ENCODE data around the gene SLFN12L.
"Not testable (repeated sequence)": the region's sequence is repeated elsewhere in the genome, so short reads cannot be mapped to it uniquely, and the experiment has no call there.

Gene SLFN12L

DNA sequence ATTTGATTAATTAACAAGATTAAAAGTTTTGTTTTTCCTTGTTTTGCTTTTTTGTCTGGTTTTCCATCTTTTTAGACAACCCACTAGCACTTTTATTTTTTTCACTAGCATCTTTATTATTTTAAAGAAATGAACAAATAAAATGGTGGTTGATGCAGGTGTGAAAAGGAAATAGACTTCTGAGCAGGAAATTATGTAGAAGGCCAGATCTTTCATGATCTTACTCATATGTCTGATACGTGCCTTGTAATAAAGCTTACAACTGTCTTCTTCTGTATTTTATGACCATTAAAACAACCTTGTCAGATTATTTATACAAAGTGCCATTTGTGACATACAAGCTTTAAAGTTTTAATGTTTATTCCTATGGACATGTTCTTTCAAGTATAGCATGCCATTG, 6.3 kb downstream of the SLFN12L start:
- no peak overlapping the region for H3K4me3 ChIP-seq (ENCODE audit: low read depth, low read length)
- TF ChIP-seq, protein P1, sequence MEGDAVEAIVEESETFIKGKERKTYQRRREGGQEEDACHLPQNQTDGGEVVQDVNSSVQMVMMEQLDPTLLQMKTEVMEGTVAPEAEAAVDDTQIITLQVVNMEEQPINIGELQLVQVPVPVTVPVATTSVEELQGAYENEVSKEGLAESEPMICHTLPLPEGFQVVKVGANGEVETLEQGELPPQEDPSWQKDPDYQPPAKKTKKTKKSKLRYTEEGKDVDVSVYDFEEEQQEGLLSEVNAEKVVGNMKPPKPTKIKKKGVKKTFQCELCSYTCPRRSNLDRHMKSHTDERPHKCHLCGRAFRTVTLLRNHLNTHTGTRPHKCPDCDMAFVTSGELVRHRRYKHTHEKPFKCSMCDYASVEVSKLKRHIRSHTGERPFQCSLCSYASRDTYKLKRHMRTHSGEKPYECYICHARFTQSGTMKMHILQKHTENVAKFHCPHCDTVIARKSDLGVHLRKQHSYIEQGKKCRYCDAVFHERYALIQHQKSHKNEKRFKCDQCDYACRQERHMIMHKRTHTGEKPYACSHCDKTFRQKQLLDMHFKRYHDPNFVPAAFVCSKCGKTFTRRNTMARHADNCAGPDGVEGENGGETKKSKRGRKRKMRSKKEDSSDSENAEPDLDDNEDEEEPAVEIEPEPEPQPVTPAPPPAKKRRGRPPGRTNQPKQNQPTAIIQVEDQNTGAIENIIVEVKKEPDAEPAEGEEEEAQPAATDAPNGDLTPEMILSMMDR (IDR thresholded peaks at IDR 0.05; ENCODE audit: low read depth, low read length) = no peak

DNA sequence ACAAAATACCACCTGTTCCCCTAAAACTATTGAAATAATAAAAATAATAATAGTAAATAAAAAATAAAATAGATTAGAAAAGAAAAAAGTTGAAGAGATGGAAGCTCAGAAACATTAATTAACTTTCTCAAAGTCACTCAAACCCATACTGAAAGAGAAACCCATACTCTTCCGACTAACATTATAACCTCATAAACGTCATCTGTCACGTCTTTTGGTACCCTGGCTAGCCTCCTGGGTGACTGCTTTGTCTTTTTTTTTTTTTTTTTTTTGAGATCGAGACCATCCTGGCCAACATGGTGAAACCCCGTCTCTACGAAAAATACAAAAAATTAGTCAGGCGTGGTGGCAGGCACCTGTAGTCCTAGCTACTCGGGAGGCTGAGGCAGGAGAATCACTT, 7.6 kb downstream of the SLFN12L start:
- H3K4me3 ChIP-seq (ENCODE audit: low read depth, low read length) = no peak overlapping the region
- TF ChIP-seq, protein P1 (IDR thresholded peaks at IDR 0.05; ENCODE audit: low read depth, low read length) = no peak

DNA sequence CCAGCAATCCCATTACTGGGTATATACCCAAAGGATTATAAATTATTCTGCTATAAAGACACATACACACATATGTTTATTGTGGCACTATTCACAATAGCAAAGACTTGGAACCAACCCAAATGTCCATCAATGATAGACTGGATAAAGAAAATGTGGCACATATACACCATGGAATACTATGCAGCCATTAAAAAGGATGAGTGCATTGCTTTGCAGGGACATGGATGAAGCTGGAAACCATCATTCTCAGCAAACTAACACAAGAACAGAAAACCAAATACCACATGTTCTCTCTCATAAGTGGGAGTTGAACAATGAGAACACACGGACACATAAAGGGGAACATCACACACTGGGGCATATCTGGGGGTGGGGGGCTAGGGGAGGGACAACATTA, 8.2 kb downstream of the SLFN12L start:
- H3K4me3 ChIP-seq (ENCODE audit: low read depth, low read length) = not testable (repeated sequence)

DNA sequence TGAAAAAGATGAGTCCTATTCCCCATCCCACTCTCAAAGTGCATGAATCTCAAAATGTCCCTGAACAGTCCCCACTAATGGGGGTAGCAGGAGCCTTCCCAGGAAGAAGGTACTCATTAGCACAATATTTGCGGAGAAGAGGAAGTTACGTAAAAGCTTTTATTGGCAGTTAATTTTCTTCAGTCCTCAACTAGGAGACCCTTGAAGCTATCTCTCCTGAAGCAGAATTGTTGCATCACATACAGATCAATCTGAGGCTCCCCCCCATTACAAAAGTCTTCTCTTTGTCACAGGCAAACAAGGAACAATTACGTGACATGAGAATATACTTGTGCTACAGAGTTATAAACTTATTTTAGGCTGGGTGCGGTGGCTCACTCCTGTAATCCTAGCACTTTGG, 14.2 kb downstream of the SLFN12L start:
- H3K4me3 ChIP-seq (ENCODE audit: low read depth, low read length) = no peak overlapping the region

DNA sequence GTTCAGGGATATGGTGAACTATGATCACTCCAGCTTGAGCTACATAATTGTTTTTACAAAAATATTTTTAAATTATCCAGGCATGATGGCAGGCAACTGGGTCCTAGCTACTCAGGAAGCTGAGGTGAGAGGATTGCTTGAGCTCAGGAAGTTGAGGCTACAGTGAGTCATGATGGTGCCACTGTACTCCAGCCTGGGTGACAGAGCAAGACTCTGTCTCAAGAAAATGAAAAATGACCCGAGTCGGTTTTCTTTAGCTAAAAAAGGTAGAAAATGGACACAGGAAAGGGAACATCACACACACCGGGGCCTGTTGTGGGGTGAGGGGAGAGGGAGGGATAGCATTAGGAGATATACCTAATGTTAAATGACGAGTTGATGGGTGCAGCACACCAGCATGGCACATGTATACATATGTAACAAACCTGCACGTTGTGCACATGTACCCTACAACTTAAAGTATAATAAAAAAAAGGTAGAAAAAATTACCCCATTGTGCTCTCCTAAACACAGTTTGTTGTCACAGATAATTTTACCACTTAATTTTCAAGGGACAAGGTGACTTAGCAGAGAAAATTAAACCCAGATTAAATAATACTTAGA, 15.7 kb downstream of the SLFN12L start:
- not testable (repeated sequence) for H3K4me3 ChIP-seq (ENCODE audit: low read depth, low read length)

More for the DNA sequence above, 14.2 kb downstream of the SLFN12L start:
- TF ChIP-seq, protein P1 (IDR thresholded peaks at IDR 0.05; ENCODE audit: low read depth, low read length) = no peak

- H3K4me3 ChIP-seq (ENCODE audit: low read depth, low read length) = no peak overlapping the region
- TF ChIP-seq, protein P1 (IDR thresholded peaks at IDR 0.05; ENCODE audit: low read depth, low read length) = no peak
Observed at GRCh38 chr17:35521150-35521549, 16.3 kb downstream of the SLFN12L start.

GRCh38 chr17:35519906-35520442, 17.5 kb downstream of the SLFN12L start:
- TF ChIP-seq, protein P1 (IDR thresholded peaks at IDR 0.05; ENCODE audit: low read depth, low read length) = no peak
- no peak overlapping the region for H3K4me3 ChIP-seq (ENCODE audit: low read depth, low read length)

- TF ChIP-seq, protein P1 (IDR thresholded peaks at IDR 0.05; ENCODE audit: low read depth, low read length) = no peak
- H3K4me3 ChIP-seq (ENCODE audit: low read depth, low read length) = no peak overlapping the region
Observed at GRCh38 chr17:35519439-35519838, 18.0 kb downstream of the SLFN12L start.

- H3K4me3 ChIP-seq (ENCODE audit: low read depth, low read length) = not testable (repeated sequence)
Observed at GRCh38 chr17:35518431-35518830, 19.0 kb downstream of the SLFN12L start.
